Measurements from ENCODE around the gene AGBL4.

DNA sequence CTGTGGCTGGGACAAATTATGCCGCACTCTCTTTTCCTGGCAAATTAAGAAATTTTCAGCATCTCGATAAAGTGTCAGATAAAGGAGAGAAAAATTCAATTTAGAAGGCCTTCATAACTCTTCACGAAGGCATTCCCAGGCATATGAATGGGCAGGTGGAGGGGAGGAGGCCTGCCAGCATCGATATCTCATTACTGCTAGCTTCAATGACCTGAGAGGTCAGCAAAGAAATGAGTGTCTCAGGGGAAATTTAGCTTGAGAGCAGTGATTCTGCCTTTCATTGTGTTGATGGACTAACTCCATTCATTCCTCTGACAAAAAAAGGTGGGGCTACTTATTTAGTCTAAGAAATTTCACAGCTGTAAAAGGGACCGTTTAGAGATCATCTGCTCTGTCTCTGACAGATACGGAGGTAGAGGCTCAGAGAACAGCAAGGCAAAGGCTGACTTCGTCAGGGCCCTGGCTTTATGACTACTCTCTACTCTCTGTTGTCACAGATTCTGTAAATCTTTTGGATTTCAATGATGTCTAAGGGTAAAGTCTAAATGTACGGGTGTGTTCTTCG, 1035.0 kb downstream of the AGBL4 start:
- TF ChIP-seq, protein P1, sequence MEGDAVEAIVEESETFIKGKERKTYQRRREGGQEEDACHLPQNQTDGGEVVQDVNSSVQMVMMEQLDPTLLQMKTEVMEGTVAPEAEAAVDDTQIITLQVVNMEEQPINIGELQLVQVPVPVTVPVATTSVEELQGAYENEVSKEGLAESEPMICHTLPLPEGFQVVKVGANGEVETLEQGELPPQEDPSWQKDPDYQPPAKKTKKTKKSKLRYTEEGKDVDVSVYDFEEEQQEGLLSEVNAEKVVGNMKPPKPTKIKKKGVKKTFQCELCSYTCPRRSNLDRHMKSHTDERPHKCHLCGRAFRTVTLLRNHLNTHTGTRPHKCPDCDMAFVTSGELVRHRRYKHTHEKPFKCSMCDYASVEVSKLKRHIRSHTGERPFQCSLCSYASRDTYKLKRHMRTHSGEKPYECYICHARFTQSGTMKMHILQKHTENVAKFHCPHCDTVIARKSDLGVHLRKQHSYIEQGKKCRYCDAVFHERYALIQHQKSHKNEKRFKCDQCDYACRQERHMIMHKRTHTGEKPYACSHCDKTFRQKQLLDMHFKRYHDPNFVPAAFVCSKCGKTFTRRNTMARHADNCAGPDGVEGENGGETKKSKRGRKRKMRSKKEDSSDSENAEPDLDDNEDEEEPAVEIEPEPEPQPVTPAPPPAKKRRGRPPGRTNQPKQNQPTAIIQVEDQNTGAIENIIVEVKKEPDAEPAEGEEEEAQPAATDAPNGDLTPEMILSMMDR (IDR thresholded peaks at IDR 0.05; ENCODE audit: low read length), result no peak
- no peak for TF ChIP-seq EZH2 (IDR thresholded peaks at IDR 0.05; ENCODE audit: borderline replicate concordance, low read length)

Measured in OCI-LY1 (cell line).